A673 (cell line): ENCODE measurements around the gene WIPF3. TPM values are rescaled to one million over a fixed set of nuclear protein-coding genes. Genes with fewer than 3 reads are reported as not detected.

Source experiments
- BruUV-seq: library from RNA; stranded (reverse); fragments of 400-500 nt; replicated peaks from 2 replicates; lab custom pipeline; 2021; lab: Mats Ljungman, UMichigan
- CTCF ChIA-PET: fragments of 300-600 bp; sonication (Branson Sonifier 250); formaldehyde crosslinking; loops from one replicate; lab custom pipeline; 2022; ENCODE audit warnings: antibody characterized with exemption; lab: Charles Lee
- POLR2A ChIA-PET: fragments of 300-600 bp; sonication (Branson Sonifier 250); formaldehyde crosslinking; loops from one replicate; lab custom pipeline; 2022; ENCODE audit warnings: antibody characterized with exemption; ENCODE audit not compliant: low non-redundant PET; lab: Charles Lee
- DNase-seq: peaks from one replicate; pipeline ENCODE4 v3.0.0-alpha.2; 2015; ENCODE audit warnings: low spot score
- H3K27ac ChIP-seq: fragments of 200-600 bp; sonication (generic); 2 replicates; pipeline ENCODE4 v1.5.1; 2016; ENCODE audit warnings: mixed run types, low read depth, mild to moderate bottlenecking, mixed read lengths, antibody characterized with exemption, low read length; ENCODE audit not compliant: poor library complexity, severe bottlenecking
- H3K27me3 ChIP-seq: fragments of 200-600 bp; sonication (generic); replicated peaks from 2 replicates; pipeline ENCODE4 v1.6.1; 2017; ENCODE audit warnings: mixed run types, low read depth, mild to moderate bottlenecking, mixed read lengths, antibody characterized with exemption, low read length; ENCODE audit not compliant: insufficient read depth, poor library complexity
- H3K36me3 ChIP-seq: fragments of 200-600 bp; sonication (generic); 2 replicates; pipeline ENCODE4 v1.6.1; 2016; ENCODE audit warnings: mixed run types, mild to moderate bottlenecking, mixed read lengths, antibody characterized with exemption, low read length; ENCODE audit not compliant: insufficient read depth, poor library complexity, severe bottlenecking
- H3K4me1 ChIP-seq: fragments of 200-600 bp; sonication (generic); 2 replicates; pipeline ENCODE4 v1.6.1; 2017; ENCODE audit warnings: mixed run types, mild to moderate bottlenecking, mixed read lengths, antibody characterized with exemption, low read length; ENCODE audit not compliant: insufficient read depth, poor library complexity, severe bottlenecking
- H3K4me3 ChIP-seq: fragments of 200-600 bp; sonication (generic); 2 replicates; pipeline ENCODE4 v1.5.1; 2016; ENCODE audit warnings: low read depth, mixed run types, mild to moderate bottlenecking, mixed read lengths, low read length; ENCODE audit not compliant: poor library complexity, severe bottlenecking
- H3K9me3 ChIP-seq: fragments of 200-600 bp; sonication (generic); 2 replicates; pipeline ENCODE4 v1.6.1; 2016; ENCODE audit warnings: mixed run types, low read depth, mild to moderate bottlenecking, mixed read lengths, antibody characterized with exemption, low read length; ENCODE audit not compliant: poor library complexity, severe bottlenecking
- CTCF ChIP-seq: fragments of 300-800, 200-600 bp; sonication (generic); conservative IDR thresholded peaks from 2 replicates; pipeline ENCODE4 v1.5.1; 2017; ENCODE audit warnings: low read depth, mild to moderate bottlenecking, antibody characterized with exemption, low read length, moderate library complexity, mixed read lengths
- EZH2 ChIP-seq: fragments of 200-600 bp; sonication (generic); IDR thresholded peaks from 2 replicates; pipeline ENCODE4 v1.6.1; 2017; ENCODE audit warnings: borderline replicate concordance, low read depth, mild to moderate bottlenecking, mixed read lengths, antibody characterized with exemption, low read length; ENCODE audit not compliant: poor library complexity, severe bottlenecking
- intact Hi-C: fragments of 100-400 bp; cut with micrococcal nuclease; formaldehyde crosslinking; loops from one replicate; pipeline ENCODE4 v1.10.0; 2022; ENCODE audit not compliant: unreplicated experiment
- total RNA-seq: library from RNA; stranded (reverse); gene quantifications from 2 replicates; pipeline ENCODE4 v1.2.3, GENCODE V29; 2021

WIPF3 gene
- total RNA-seq, 1 experiment from 2014 or later = 0.21 TPM

DNA sequence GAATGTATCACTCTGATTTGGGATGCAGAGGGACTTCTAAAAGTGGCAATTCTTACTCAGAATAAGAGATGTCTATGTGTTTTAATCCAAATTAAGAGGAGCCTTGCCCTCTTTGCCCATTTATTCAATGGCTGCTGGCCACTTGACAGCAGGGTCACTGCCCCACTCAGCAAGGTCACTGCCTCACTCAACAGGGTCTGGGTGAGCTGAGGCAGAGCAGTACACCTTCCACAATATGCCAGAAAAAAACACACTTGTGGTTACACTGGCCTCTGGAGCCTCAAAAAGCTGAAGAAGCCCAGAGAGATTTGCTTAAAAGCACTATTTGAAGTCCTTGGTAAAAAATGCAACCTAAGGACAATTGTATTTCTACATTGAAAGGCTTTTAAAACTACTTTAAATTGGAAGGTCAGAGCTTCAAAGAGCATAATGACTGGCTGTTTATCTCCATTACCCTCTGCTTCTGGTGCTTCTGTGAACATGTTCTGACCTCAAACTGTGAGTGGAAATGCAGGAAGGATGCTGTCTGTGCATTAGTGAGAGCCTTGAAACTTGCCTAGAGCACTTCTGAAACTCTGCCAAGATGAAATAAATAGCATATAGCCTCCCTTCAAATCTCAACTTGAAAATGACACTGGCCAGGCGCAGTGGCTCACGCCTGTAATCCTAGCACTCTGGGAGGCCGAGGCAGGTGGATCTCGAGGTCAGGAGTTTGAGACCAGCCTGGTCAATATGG lies 35.1 kb upstream of the WIPF3 start:
- peaks cover 2% of the 10 kb centered on the region for H3K27me3 ChIP-seq
- no peak for TF ChIP-seq EZH2
- TF ChIP-seq CTCF = no peak
- no peak overlapping the region for H3K27ac ChIP-seq
- no peaks in the 10 kb centered on the region for H3K36me3 ChIP-seq
- ChIA-PET POLR2A (no interaction called here), CTCF (no interaction called here)
- intact Hi-C loops = no loop called here
- no peaks in the 10 kb centered on the region for H3K4me1 ChIP-seq
- DNase-seq = no peak
- no peaks in the 10 kb centered on the region for H3K9me3 ChIP-seq
- H3K4me3 ChIP-seq = no peak overlapping the region
- BruUV-seq = no TSS peak

DNA sequence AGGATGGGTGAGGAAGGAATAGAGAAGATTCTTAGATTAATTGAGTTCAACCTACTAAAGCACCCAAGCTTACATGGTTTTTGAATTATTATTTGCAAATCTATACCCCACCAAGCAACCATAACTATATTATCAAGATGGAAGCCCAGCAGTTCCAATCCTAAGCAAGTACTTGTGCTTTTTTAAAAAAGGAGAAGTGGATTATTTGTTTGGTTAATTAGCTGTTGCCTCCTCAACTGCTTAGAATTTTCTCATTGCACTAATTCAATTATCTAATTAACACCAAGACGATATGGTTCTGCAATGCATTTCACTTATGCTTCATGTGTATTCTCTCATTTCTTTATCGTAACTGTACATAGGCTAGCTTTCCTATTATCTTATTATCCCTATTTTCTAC lies 27.3 kb upstream of the WIPF3 start:
- ChIA-PET POLR2A (no interaction called here), CTCF (no interaction called here)
- no peaks in the 10 kb centered on the region for H3K9me3 ChIP-seq
- no peak overlapping the region for H3K27ac ChIP-seq
- no peak for DNase-seq
- H3K4me1 ChIP-seq = no peaks in the 10 kb centered on the region
- no TSS peak for BruUV-seq
- H3K27me3 ChIP-seq = peaks cover 29% of the 10 kb centered on the region
- no peak overlapping the region for H3K4me3 ChIP-seq
- TF ChIP-seq CTCF (no peak), EZH2 (no peak)
- H3K36me3 ChIP-seq = no peaks in the 10 kb centered on the region
- intact Hi-C loops = no loop called here

DNA sequence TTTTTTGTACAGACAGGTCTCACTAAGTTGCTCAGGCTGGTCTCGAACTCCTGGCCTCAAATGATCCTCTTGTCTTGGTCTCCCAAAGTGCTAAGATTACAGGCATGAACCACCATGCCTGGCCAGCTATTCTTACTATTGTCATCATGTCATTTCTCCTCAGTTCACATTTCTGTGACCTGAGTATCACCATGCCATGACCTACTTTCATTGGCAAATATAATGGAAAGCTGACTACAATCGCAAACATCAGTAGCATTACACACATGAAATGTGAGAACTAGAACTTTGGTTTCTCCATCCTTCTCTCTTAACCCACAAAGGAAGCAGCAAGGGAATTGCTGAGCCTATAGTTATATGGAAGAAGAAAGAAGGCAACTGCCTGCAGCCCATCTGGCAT lies 26.0 kb upstream of the WIPF3 start:
- Histone ChIP-seq H3K9me3 (no peaks in the 10 kb centered on the region), H3K36me3 (no peaks in the 10 kb centered on the region), H3K27me3 (peaks cover 29% of the 10 kb centered on the region), H3K27ac (no peak overlapping the region), H3K4me1 (no peaks in the 10 kb centered on the region), H3K4me3 (no peak overlapping the region)
- no peak for DNase-seq
- POLR2A ChIA-PET = no interaction called here
- CTCF ChIA-PET = no interaction called here
- BruUV-seq = no TSS peak
- intact Hi-C loops = no loop called here
- no peak for TF ChIP-seq EZH2
- TF ChIP-seq CTCF = no peak
